Mucosa of rectum (tissue), 2 donors: ENCODE data around the gene EFNA3.

Source experiments
- H3K27ac ChIP-seq, 2 donors: one replicate each; pipeline ENCODE4 v1.7.0; 2013; ENCODE audit warnings: inconsistent platforms in 2 of 2, low read depth in 2 of 2, low read length in 2 of 2
- H3K27me3 ChIP-seq, 2 donors: one replicate each; pipeline ENCODE4 v1.7.0; 2013; ENCODE audit warnings: low read length in 2 of 2; ENCODE audit not compliant: control insufficient read depth in 2 of 2, insufficient read depth in 2 of 2
- H3K36me3 ChIP-seq, 2 donors: one replicate each; pipeline ENCODE4 v1.7.0; 2013; ENCODE audit warnings: low read length in 2 of 2; ENCODE audit not compliant: control insufficient read depth in 2 of 2, insufficient read depth in 2 of 2
- H3K4me1 ChIP-seq, 2 donors: one replicate each; pipeline ENCODE4 v1.7.0; 2013; ENCODE audit warnings: low read length in 2 of 2, mild to moderate bottlenecking in 1 of 2; ENCODE audit not compliant: control insufficient read depth in 2 of 2, insufficient read depth in 2 of 2
- H3K4me3 ChIP-seq, 2 donors: one replicate each; pipeline ENCODE4 v1.7.0; 2013; ENCODE audit warnings: low read length in 2 of 2
- H3K9ac ChIP-seq, 2 donors: one replicate each; pipeline ENCODE4 v1.7.0; 2013; ENCODE audit warnings: low read length in 2 of 2, low read depth in 1 of 2, mild to moderate bottlenecking in 1 of 2
- H3K9me3 ChIP-seq, 2 donors: one replicate each; pipeline ENCODE4 v1.7.0; 2013; ENCODE audit warnings: low read length in 2 of 2; ENCODE audit not compliant: control insufficient read depth in 2 of 2
- donor health status: healthy.
- donor health status: Normal muscosa, but diverticular disease.

The EFNA3 gene

GRCh38 chr1:155083865-155084721 is 5.5 kb downstream of the EFNA3 start:
- Histone ChIP-seq H3K27me3 (peaks cover 13 to 23% of the 10 kb centered on the region in 2 donors), H3K9ac (peak overlapping the region; percentile 90 to 91), H3K9me3 (no peaks in the 10 kb centered on the region), H3K4me1 (peaks cover 52 to 61% of the 10 kb centered on the region in 2 donors), H3K27ac (peak overlapping the region; percentile 93 to 96), H3K36me3 (no peaks in the 10 kb centered on the region), H3K4me3 (peak overlapping the region; percentile 79 to 87)

DNA sequence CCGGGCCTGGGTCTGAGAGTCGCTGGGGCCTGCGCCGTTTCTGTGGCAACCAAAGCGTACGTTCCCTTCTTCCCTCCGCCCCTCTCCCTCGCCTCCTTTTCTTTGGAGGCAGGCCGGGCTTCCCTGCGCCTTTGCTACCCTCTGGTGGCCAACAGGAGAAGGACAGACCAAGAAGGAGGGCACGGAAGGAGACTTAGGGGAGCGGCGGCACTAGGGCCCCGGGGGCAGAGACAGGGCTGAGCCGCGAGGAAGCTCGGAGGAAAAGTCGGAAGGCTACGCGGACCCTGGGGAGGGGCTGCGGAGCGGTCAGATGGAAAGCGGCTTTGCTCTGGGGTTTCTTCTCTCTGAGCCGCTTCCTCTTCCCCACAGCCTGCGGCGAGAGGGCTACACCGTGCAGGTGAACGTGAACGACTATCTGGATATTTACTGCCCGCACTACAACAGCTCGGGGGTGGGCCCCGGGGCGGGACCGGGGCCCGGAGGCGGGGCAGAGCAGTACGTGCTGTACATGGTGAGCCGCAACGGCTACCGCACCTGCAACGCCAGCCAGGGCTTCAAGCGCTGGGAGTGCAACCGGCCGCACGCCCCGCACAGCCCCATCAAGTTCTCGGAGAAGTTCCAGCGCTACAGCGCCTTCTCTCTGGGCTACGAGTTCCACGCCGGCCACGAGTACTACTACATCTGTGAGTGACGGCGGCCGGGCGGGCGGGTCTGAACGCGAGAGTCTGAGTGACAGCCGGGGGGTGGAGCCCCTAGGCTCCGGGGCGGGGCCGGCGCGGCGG is 6.3 kb downstream of the EFNA3 start:
- H3K36me3 ChIP-seq = no peaks in the 10 kb centered on the region
- H3K9me3 ChIP-seq = no peaks in the 10 kb centered on the region
- peak overlapping the region; percentile 90 to 95 for H3K9ac ChIP-seq
- H3K4me3 ChIP-seq = peak overlapping the region; percentile 79 to 87
- peaks cover 51 to 53% of the 10 kb centered on the region in 2 donors for H3K4me1 ChIP-seq
- H3K27me3 ChIP-seq = peaks cover 13 to 19% of the 10 kb centered on the region in 2 donors
- H3K27ac ChIP-seq = peak overlapping the region; percentile 93 to 96

DNA sequence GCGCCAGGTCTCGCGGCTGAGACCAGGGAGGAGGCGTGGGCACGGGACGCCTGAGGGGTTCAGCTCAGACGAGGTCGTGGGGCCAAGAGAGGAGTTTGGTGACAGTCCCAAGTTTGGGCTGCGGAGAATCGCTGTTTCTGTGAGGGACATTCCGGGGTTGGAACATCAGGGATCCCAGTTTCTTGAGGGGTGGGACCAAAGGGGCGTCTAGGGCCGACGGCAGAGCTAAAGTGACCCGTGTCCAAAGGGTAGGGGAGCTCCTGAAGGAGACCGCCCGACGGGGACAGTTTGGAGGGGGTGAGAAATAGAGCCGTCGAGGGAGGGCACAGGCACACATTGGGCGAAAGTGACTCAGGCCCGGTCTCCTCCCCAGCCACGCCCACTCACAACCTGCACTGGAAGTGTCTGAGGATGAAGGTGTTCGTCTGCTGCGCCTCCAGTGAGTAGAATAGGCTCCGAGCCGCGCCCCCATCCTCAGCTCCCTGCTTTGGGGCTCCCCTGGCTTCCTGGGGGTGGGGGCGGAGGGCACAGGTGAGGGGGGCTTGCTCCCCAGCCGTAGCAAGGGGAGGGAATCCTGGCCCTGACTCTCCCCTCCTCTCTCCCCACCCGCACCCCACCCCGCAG is 7.0 kb downstream of the EFNA3 start:
- Histone ChIP-seq H3K4me3 (peak overlapping the region; percentile 79 to 87), H3K9ac (peak overlapping the region; percentile 90 to 95), H3K36me3 (no peaks in the 10 kb centered on the region), H3K9me3 (no peaks in the 10 kb centered on the region), H3K27me3 (peaks cover 13 to 19% of the 10 kb centered on the region in 2 donors), H3K4me1 (peaks cover 47 to 48% of the 10 kb centered on the region in 2 donors), H3K27ac (peak overlapping the region; percentile 93 to 96)

DNA sequence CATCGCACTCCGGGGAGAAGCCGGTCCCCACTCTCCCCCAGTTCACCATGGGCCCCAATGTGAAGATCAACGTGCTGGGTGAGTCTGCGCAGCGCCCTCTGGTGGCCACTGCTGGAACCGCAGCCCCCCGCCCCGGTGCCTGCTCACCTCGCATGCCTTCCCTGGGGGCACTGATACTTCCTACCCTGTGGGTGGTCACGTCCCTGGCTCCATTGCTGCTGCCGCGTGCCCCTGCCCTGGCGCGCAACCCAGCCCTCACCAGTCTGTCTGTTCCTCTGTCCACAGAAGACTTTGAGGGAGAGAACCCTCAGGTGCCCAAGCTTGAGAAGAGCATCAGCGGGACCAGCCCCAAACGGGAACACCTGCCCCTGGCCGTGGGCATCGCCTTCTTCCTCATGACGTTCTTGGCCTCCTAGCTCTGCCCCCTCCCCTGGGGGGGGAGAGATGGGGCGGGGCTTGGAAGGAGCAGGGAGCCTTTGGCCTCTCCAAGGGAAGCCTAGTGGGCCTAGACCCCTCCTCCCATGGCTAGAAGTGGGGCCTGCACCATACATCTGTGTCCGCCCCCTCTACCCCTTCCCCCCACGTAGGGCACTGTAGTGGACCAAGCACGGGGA is 7.6 kb downstream of the EFNA3 start:
- Histone ChIP-seq H3K9ac (peak overlapping the region in 1 of 2 donors; percentile 32), H3K27ac (peak overlapping the region; percentile 93 to 96)

DNA sequence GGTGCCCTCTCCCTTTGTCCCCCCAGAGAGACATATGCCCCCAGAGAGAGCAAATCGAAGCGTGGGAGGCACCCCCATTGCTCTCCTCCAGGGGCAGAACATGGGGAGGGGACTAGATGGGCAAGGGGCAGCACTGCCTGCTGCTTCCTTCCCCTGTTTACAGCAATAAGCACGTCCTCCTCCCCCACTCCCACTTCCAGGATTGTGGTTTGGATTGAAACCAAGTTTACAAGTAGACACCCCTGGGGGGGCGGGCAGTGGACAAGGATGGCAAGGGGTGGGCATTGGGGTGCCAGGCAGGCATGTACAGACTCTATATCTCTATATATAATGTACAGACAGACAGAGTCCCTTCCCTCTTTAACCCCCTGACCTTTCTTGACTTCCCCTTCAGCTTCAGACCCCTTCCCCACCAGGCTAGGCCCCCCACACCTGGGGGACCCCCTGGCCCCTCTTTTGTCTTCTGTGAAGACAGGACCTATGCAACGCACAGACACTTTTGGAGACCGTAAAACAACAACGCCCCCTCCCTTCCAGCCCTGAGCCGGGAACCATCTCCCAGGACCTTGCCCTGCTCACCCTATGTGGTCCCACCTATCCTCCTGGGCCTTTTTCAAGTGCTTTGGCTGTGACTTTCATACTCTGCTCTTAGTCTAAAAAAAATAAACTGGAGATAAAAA is 8.4 kb downstream of the EFNA3 start:
- no peaks in the 10 kb centered on the region for H3K9me3 ChIP-seq
- no peak overlapping the region for H3K27ac ChIP-seq
- no peak overlapping the region for H3K4me3 ChIP-seq
- H3K9ac ChIP-seq = no peak overlapping the region
- H3K27me3 ChIP-seq = peaks cover 10 to 12% of the 10 kb centered on the region in 2 donors
- H3K4me1 ChIP-seq = peaks cover 43% of the 10 kb centered on the region in 2 donors
- no peaks in the 10 kb centered on the region for H3K36me3 ChIP-seq

More for the DNA sequence above, 7.6 kb downstream of the EFNA3 start:
- no peaks in the 10 kb centered on the region for H3K36me3 ChIP-seq
- H3K4me1 ChIP-seq = peaks cover 43 to 44% of the 10 kb centered on the region in 2 donors
- peaks cover 10 to 15% of the 10 kb centered on the region in 2 donors for H3K27me3 ChIP-seq
- peak overlapping the region in 1 of 2 donors; percentile 87 for H3K4me3 ChIP-seq
- H3K9me3 ChIP-seq = no peaks in the 10 kb centered on the region

- Histone ChIP-seq H3K4me3 (peak overlapping the region; percentile 24 to 45), H3K4me1 (peaks cover 14 to 22% of the 10 kb centered on the region in 2 donors), H3K27ac (no peak overlapping the region), H3K36me3 (no peaks in the 10 kb centered on the region), H3K27me3 (no peaks in the 10 kb centered on the region), H3K9me3 (no peaks in the 10 kb centered on the region), H3K9ac (no peak overlapping the region)
These were observed 12.7 kb downstream of the EFNA3 start for GRCh38 chr1:155091071-155092051.

- Histone ChIP-seq H3K4me1 (peaks cover 14 to 22% of the 10 kb centered on the region in 2 donors), H3K4me3 (no peak overlapping the region), H3K27ac (no peak overlapping the region), H3K27me3 (no peaks in the 10 kb centered on the region), H3K9ac (no peak overlapping the region), H3K9me3 (no peaks in the 10 kb centered on the region), H3K36me3 (no peaks in the 10 kb centered on the region)
These were observed 13.5 kb downstream of the EFNA3 start for GRCh38 chr1:155092131-155092530.

- Histone ChIP-seq H3K4me3 (no peak overlapping the region), H3K9me3 (no peaks in the 10 kb centered on the region), H3K27me3 (no peaks in the 10 kb centered on the region), H3K36me3 (no peaks in the 10 kb centered on the region), H3K27ac (no peak overlapping the region), H3K4me1 (peaks cover 14 to 22% of the 10 kb centered on the region in 2 donors), H3K9ac (no peak overlapping the region)
These were observed 14.0 kb downstream of the EFNA3 start for GRCh38 chr1:155092641-155093040.
